Left ventricle myocardium inferior (tissue), 1 donor: Measurements from ENCODE around the gene COMMD7. TPM values are rescaled to one million over a fixed set of nuclear protein-coding genes. Genes with fewer than 3 reads are reported as not detected.

Experiments
- DNase-seq: peaks from one replicate; pipeline ENCODE4 v3.0.0-alpha.2; 2020
- H3K27ac ChIP-seq: fragments of 200-600 bp; replicated peaks from 2 replicates; pipeline ENCODE4 v1.8.0; 2021
- H3K27me3 ChIP-seq: fragments of 200-600 bp; 2 replicates; pipeline ENCODE4 v1.8.0; 2021; ENCODE audit warnings: low read depth
- H3K36me3 ChIP-seq: fragments of 200-600 bp; 2 replicates; pipeline ENCODE4 v1.8.0; 2021
- H3K4me1 ChIP-seq: fragments of 200-600 bp; 2 replicates; pipeline ENCODE4 v1.8.0; 2021
- H3K4me3 ChIP-seq: fragments of 200-600 bp; 2 replicates; pipeline ENCODE4 v1.8.0; 2021; ENCODE audit warnings: mild to moderate bottlenecking, moderate library complexity
- H3K9me3 ChIP-seq: fragments of 200-600 bp; replicated peaks from 2 replicates; pipeline ENCODE4 v1.8.0; 2021
- CTCF ChIP-seq: fragments of 200-600 bp; IDR thresholded peaks from 2 replicates; pipeline ENCODE4 v1.8.0; 2021; ENCODE audit warnings: antibody characterized with exemption, mild to moderate bottlenecking, borderline replicate concordance
- intact Hi-C: fragments of 100-400 bp; cut with micrococcal nuclease; formaldehyde crosslinking; loops from one replicate; pipeline ENCODE4 v1.11.0; 2022
- total RNA-seq: library from RNA; stranded (reverse); fragmentation: NEBNext Ultra II Directional; extraction: Animal tissue kit (Norgen Biotek cat#: 25700); gene quantifications from one replicate; pipeline ENCODE4 v1.2.1, GENCODE V29; 2021
- donor health status: DM: no; HTN: yes; CAD: no; lungs with severe emphysema.

The COMMD7 gene
- total RNA-seq, 1 donor from 2014 or later = 47.2 TPM

- Histone ChIP-seq H3K4me3 (peak overlapping the region; percentile 77), H3K27me3 (no peaks in the 10 kb centered on the region), H3K27ac (no peak overlapping the region), H3K4me1 (peaks cover 24% of the 10 kb centered on the region), H3K36me3 (no peaks in the 10 kb centered on the region), H3K9me3 (no peaks in the 10 kb centered on the region)
- intact Hi-C loops = no loop called here
- TF ChIP-seq CTCF = no peak
- no peak for DNase-seq
Observed at GRCh38 chr20:32762754-32763201, 19.5 kb upstream of the COMMD7 start.

DNA sequence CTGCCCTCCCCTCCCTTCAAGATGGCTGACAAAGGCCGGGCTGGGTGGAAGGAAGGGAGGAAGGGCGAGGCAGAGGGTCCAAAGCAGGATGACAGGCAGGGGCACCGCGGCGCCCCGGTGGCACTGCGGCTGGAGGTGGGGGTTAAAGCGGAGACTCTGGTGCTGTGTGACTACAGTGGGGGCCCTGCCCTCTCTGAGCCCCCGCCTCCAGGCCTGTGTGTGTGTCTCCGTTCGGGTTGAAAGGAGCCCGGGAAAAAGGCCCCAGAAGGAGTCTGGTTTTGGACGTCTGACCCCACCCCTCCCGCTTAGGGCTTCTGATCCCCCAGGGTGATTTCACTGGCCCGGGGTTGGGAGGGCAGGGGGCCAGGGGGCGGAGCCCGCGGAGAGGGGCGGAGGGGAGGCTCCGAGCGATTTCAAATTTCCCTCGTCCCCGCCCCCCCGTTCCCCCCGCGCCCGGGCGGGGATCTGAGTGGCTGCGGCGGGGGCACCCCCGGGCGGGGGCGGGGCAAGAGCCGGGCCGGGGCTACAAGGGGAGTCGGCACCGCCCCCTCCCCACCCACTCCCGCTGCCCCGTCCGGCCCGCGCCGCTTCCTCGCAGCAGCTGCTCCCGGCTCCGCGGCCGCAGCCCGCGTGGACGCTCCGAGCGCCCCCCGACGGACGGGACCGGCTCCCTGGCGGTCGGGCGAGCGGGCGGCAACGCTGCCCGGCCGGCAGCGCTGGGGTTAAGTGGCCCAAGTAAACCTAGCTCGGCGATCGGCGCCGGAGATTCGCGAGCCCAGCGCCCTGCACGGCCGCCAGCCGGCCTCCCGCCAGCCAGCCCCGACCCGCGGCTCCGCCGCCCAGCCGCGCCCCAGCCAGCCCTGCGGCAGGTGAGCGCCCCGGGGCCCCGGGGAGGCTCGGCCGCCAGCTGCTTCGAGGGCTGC lies 18.8 kb upstream of the COMMD7 start, which contains the start of gene DNMT3B:
Gene DNMT3B, plus strand, starts transcription at position 555 of the 923 bp plus-strand sequence. CDS start 17,939 bp downstream, outside the sequence.
- no peak within 1 kb of the TSS for H3K27ac ChIP-seq
- intact Hi-C loops = no loop called here
- peak within 1 kb of the TSS; percentile 77 for H3K4me3 ChIP-seq
- H3K36me3 ChIP-seq = no peaks in the 10 kb centered on the region
- peak; percentile 47 for TF ChIP-seq CTCF
- no peaks in the 10 kb centered on the region for H3K27me3 ChIP-seq
- DNase-seq = peak; percentile 83
- H3K9me3 ChIP-seq = no peaks in the 10 kb centered on the region
- H3K4me1 ChIP-seq = peaks cover 24% of the 10 kb centered on the region

DNA sequence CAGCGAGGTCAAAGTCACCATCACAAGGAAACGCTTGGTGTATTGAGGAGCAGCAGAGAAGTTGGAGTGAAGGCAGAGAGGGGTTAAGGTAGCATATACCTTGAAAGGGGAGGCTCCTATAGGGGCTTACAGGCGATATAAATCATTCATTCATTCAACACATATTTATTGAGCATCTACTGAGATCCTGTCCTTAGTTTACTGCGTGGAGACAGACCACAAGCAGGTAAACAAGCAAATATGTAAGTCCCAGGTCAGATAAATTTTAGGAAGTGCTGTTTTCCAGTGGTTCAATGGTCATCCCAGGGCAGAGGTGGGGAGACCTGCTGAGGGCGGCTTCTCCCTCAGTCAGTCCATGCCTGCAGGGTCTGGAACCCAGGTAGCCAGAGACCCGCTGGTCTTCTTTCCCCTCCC lies 18.2 kb upstream of the COMMD7 start:
- no peak for TF ChIP-seq CTCF
- intact Hi-C loops = no loop called here
- H3K27ac ChIP-seq = no peak overlapping the region

DNA sequence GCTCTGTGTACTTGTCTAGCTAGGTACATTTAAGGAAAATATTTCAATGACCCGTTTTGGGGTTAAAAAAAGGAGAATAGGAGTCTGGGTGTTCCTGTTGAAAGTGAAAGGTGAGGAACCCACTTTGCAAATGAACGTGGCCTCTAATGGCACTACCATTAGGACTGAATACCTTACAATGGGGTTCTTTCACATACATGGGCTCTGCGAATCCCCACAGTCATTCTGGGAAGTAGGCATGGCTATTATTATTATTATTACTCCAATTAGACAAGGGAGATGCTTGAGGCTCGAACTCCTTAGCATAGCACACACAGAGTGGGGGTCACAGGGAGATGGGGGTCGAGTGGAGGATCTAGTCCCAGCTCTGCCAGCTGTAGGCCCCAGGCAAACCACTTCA lies 12.9 kb upstream of the COMMD7 start:
- Histone ChIP-seq H3K4me1 (no peaks in the 10 kb centered on the region), H3K27me3 (no peaks in the 10 kb centered on the region)
- intact Hi-C loops = no loop called here

More for the DNA sequence above, 18.2 kb upstream of the COMMD7 start:
- H3K4me1 ChIP-seq = peaks cover 24% of the 10 kb centered on the region
- peak overlapping the region; percentile 77 for H3K4me3 ChIP-seq
- DNase-seq = no peak
- no peaks in the 10 kb centered on the region for H3K36me3 ChIP-seq
- H3K27me3 ChIP-seq = no peaks in the 10 kb centered on the region
- H3K9me3 ChIP-seq = no peaks in the 10 kb centered on the region

GRCh38 chr20:32753731-32754130 lies 10.5 kb upstream of the COMMD7 start:
- H3K36me3 ChIP-seq = no peaks in the 10 kb centered on the region
- no peak for DNase-seq
- intact Hi-C loops = no loop called here
- H3K4me1 ChIP-seq = no peaks in the 10 kb centered on the region
- TF ChIP-seq CTCF = no peak
- H3K4me3 ChIP-seq = no peak overlapping the region
- no peaks in the 10 kb centered on the region for H3K27me3 ChIP-seq
- H3K9me3 ChIP-seq = no peaks in the 10 kb centered on the region
- H3K27ac ChIP-seq = no peak overlapping the region

More for the DNA sequence above, 12.9 kb upstream of the COMMD7 start:
- H3K9me3 ChIP-seq = no peaks in the 10 kb centered on the region
- no peak overlapping the region for H3K4me3 ChIP-seq
- TF ChIP-seq CTCF = no peak
- no peak overlapping the region for H3K27ac ChIP-seq
- DNase-seq = no peak
- no peaks in the 10 kb centered on the region for H3K36me3 ChIP-seq
